Glutamatergic neuron (in vitro differentiated cells): ENCODE measurements around the gene PTGDR2. TPM values are rescaled to one million over a fixed set of nuclear protein-coding genes. Genes with fewer than 3 reads are reported as not detected.

ENCODE experiments used
- DNase-seq: peaks from one replicate; pipeline ENCODE4 v3.0.0; 2022
- H3K27ac Mint-ChIP-seq: one replicate; pipeline ENCODE4 v1.8.0; 2020; ENCODE audit warnings: mild to moderate bottlenecking, mixed read lengths, inconsistent platforms; ENCODE audit not compliant: unreplicated experiment
- H3K27me3 Mint-ChIP-seq: one replicate; pipeline ENCODE4 v1.8.0; 2020; ENCODE audit warnings: mild to moderate bottlenecking, moderate library complexity, mixed read lengths, inconsistent platforms; ENCODE audit not compliant: unreplicated experiment
- H3K36me3 Mint-ChIP-seq: one replicate; pipeline ENCODE4 v1.8.0; 2020; ENCODE audit warnings: mild to moderate bottlenecking, mixed read lengths, inconsistent platforms; ENCODE audit not compliant: unreplicated experiment
- H3K4me1 Mint-ChIP-seq: one replicate; pipeline ENCODE4 v1.8.0; 2020; ENCODE audit warnings: mild to moderate bottlenecking, low read depth, mixed read lengths, inconsistent platforms; ENCODE audit not compliant: unreplicated experiment
- H3K4me3 Mint-ChIP-seq: one replicate; pipeline ENCODE4 v1.8.0; 2020; ENCODE audit warnings: mild to moderate bottlenecking, mixed read lengths, inconsistent platforms; ENCODE audit not compliant: unreplicated experiment
- H3K9me3 Mint-ChIP-seq: one replicate; pipeline ENCODE4 v1.8.0; 2020; ENCODE audit warnings: mild to moderate bottlenecking, moderate library complexity, mixed read lengths, inconsistent platforms; ENCODE audit not compliant: unreplicated experiment
- CTCF ChIP-seq: fragments of 200-600 bp; sonication (generic); IDR thresholded peaks from one replicate; pipeline ENCODE4 v1.5.0; 2021; ENCODE audit not compliant: partially characterized antibody, unreplicated experiment
- total RNA-seq: library from RNA; stranded (reverse); fragmentation: NEBNext Ultra II Directional; extraction: Animal tissue kit (Norgen Biotek cat#: 25700); gene quantifications from one replicate; pipeline ENCODE4 v1.2.1, GENCODE V29; 2021; ENCODE audit not compliant: unreplicated experiment

The PTGDR2 gene
- total RNA-seq, 1 donor from 2014 or later = 0.32 TPM

- H3K27ac Mint-ChIP-seq = no peak overlapping the region
- peaks cover 5% of the 10 kb centered on the region for H3K9me3 Mint-ChIP-seq
- H3K4me1 Mint-ChIP-seq = peaks cover 12% of the 10 kb centered on the region
- no peak overlapping the region for H3K4me3 Mint-ChIP-seq
- TF ChIP-seq CTCF = no peak
- no peak for DNase-seq
- H3K27me3 Mint-ChIP-seq = peaks cover 3% of the 10 kb centered on the region
- H3K36me3 Mint-ChIP-seq = no peaks in the 10 kb centered on the region
Measured at GRCh38 chr11:60868682-60869450, 13.1 kb upstream of the PTGDR2 start.

- peaks cover 11% of the 10 kb centered on the region for H3K4me1 Mint-ChIP-seq
- DNase-seq = no peak
- peaks cover 2% of the 10 kb centered on the region for H3K27me3 Mint-ChIP-seq
- TF ChIP-seq CTCF = no peak
- H3K9me3 Mint-ChIP-seq = peaks cover 5% of the 10 kb centered on the region
- H3K4me3 Mint-ChIP-seq = no peak overlapping the region
- H3K27ac Mint-ChIP-seq = no peak overlapping the region
- H3K36me3 Mint-ChIP-seq = no peaks in the 10 kb centered on the region
Measured at GRCh38 chr11:60867871-60868681, 12.3 kb upstream of the PTGDR2 start.

- Mint-ChIP-seq H3K4me3 (no peak within 1 kb of the TSS), H3K36me3 (peaks cover 6% of the 10 kb centered on the region), H3K27me3 (no peaks in the 10 kb centered on the region), H3K4me1 (peaks cover 10% of the 10 kb centered on the region), H3K27ac (no peak within 1 kb of the TSS), H3K9me3 (peaks cover 5% of the 10 kb centered on the region)
- no peak for DNase-seq
- no peak for TF ChIP-seq CTCF
Measured at GRCh38 chr11:60866911-60867870, 11.4 kb upstream of the PTGDR2 start, which contains the start of gene ZP1. ZP1 (plus strand) TSS chr11:60867542; CDS start chr11:60867562, 20 bp downstream.

DNA sequence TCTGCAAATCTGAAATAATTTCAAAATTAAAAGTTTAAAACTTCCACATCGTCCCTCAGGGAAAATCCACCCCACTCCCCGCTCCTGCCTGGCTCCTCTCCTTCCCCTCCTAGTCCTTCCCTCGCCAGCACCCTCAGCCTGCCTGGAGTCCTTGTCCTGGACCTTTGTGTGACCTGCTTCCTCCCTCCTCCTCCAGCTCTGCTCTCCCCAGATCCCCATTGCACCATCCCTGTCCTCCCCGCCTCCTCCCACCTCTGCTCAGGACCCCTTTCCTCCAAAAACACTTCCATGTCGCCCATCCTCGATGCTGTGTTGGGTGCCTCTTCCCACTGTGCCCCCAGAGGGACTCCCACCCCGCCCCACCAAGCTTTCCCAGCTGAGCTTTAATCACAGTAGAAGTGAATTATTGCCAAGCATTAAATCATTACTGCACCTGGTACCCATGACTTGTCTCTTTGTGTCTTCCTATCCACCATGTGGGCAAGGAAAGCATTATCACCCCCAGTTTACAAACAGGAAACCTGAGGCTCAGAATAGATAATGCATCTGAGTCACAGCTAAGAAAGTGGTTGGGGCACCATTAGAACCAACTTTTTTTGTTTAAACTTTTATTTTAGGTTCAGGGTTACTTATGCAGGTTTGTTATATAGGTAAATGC, 9.2 kb upstream of the PTGDR2 start:
- H3K27ac Mint-ChIP-seq = no peak overlapping the region
- TF ChIP-seq CTCF = no peak
- DNase-seq = no peak
- H3K27me3 Mint-ChIP-seq = peaks cover 1% of the 10 kb centered on the region
- peaks cover 6% of the 10 kb centered on the region for H3K4me1 Mint-ChIP-seq
- peaks cover 7% of the 10 kb centered on the region for H3K36me3 Mint-ChIP-seq
- peaks cover 4% of the 10 kb centered on the region for H3K9me3 Mint-ChIP-seq
- H3K4me3 Mint-ChIP-seq = no peak overlapping the region
